B cell (primary cell): ENCODE data around the gene BAHCC1. TPM values are rescaled to one million over a fixed set of nuclear protein-coding genes. Genes with fewer than 3 reads are reported as not detected.

Experiments used
- ATAC-seq: fragments of 200-7000 bp; cut with Tn5 transposase; one replicate; pipeline ENCODE4 v1.10.0; 2021; ENCODE audit warnings: low read depth, mild to moderate bottlenecking, moderate number of reproducible peaks, moderate library complexity
- CTCF ChIA-PET: fragments of 350-600 bp; sonication (Branson Sonifier 250); formaldehyde crosslinking; loops from one replicate; lab custom pipeline; 2021; ENCODE audit warnings: antibody characterized with exemption, inconsistent platforms; lab: Charles Lee
- POLR2A ChIA-PET: fragments of 350-600 bp; sonication (Branson Sonifier 250); formaldehyde crosslinking; loops from one replicate; lab custom pipeline; 2021; ENCODE audit warnings: antibody characterized with exemption; lab: Charles Lee
- DNase-seq: peaks from one replicate; pipeline ENCODE4 v3.0.0; 2013
- H2AFZ ChIP-seq: 2 replicates; pipeline ENCODE4 v1.6.1; 2012; ENCODE audit warnings: mild to moderate bottlenecking, low read depth, low read length; ENCODE audit not compliant: insufficient read depth, poor library complexity, severe bottlenecking
- H3K27ac ChIP-seq, 2 donors: 1 replicate in 1 of 2; 2 replicates in 1 of 2; pipeline ENCODE4 v1.5.1; 2012 to 2013; ENCODE audit warnings: low read length in 2 of 2, mild to moderate bottlenecking in 2 of 2, moderate library complexity in 1 of 2
- H3K27me3 ChIP-seq, 4 experiments: fragments of 200-600 bp in 1 of 4; sonication (generic) in 1 of 4; replicated peaks in 1 of 4; 1 replicate in 2 of 4; 2 replicates in 2 of 4; pipeline versions ENCODE4 v1.6.1 to v1.7.0; 2013 to 2016; ENCODE audit warnings: low read length in 3 of 4, mild to moderate bottlenecking in 2 of 4, mixed read lengths in 1 of 4, moderate library complexity in 1 of 4; ENCODE audit not compliant: insufficient read depth in 4 of 4, control insufficient read depth in 3 of 4; ENCODE audit errors: control extremely low read depth in 1 of 4
- H3K36me3 ChIP-seq, 2 experiments: replicated peaks in 1 of 2; 1 replicate in 1 of 2; 2 replicates in 1 of 2; pipeline versions ENCODE4 v1.6.1 to v1.7.1; 2013; ENCODE audit warnings: low read length in 1 of 2; ENCODE audit not compliant: insufficient read depth in 2 of 2, control insufficient read depth in 1 of 2; ENCODE audit errors: control extremely low read depth in 1 of 2, extremely low read depth in 1 of 2
- H3K4me1 ChIP-seq, 2 donors: fragments of 200-600 bp in 1 of 2; sonication (generic) in 1 of 2; 1 replicate in 1 of 2; 2 replicates in 1 of 2; pipeline versions ENCODE4 v1.5.1 to v1.6.1; 2013 to 2017; ENCODE audit warnings: low read length in 2 of 2; ENCODE audit not compliant: control insufficient read depth in 2 of 2, insufficient read depth in 2 of 2
- H3K4me2 ChIP-seq: replicated peaks from 2 replicates; pipeline ENCODE3; 2012; ENCODE audit warnings: mild to moderate bottlenecking, low read depth, low read length; ENCODE audit not compliant: poor library complexity, severe bottlenecking
- H3K4me3 ChIP-seq, 5 experiments: fragments of 200-600 bp in 1 of 5; sonication (generic) in 1 of 5; 1 replicate in 3 of 5; 2 replicates in 2 of 5; pipeline versions ENCODE4 v1.5.1 to v1.7.0; 2011 to 2016; ENCODE audit warnings: low read length in 4 of 5, mild to moderate bottlenecking in 4 of 5, low read depth in 2 of 5, control low read depth in 1 of 5, moderate library complexity in 1 of 5; ENCODE audit not compliant: insufficient read depth in 1 of 5; ENCODE audit errors: control extremely low read depth in 1 of 5, extremely low read depth in 1 of 5
- H3K79me2 ChIP-seq: fragments of 200-600 bp; sonication (generic); one replicate; pipeline ENCODE4 v1.6.0; 2016; ENCODE audit warnings: low read length; ENCODE audit not compliant: control insufficient read depth, insufficient read depth
- H3K9ac ChIP-seq: fragments of 200-600 bp; sonication (generic); 2 replicates; pipeline ENCODE4 v1.6.1; 2017; ENCODE audit warnings: mild to moderate bottlenecking, low read length, moderate library complexity
- H3K9me3 ChIP-seq, 3 donors: one replicate each; pipeline versions ENCODE4 v1.6.1 to v1.7.1; 2013; ENCODE audit warnings: low read length in 2 of 3; ENCODE audit not compliant: control insufficient read depth in 2 of 3, insufficient read depth in 1 of 3; ENCODE audit errors: control extremely low read depth in 1 of 3
- H4K20me1 ChIP-seq: 2 replicates; pipeline ENCODE4 v1.6.0; 2012; ENCODE audit warnings: mild to moderate bottlenecking, low read length; ENCODE audit not compliant: insufficient read depth, control insufficient read depth, poor library complexity, severe bottlenecking
- H3K27ac Mint-ChIP-seq: one replicate; pipeline ENCODE4 v1.8.0; 2021; ENCODE audit warnings: mixed read lengths
- H3K27me3 Mint-ChIP-seq: one replicate; pipeline ENCODE4 v1.8.0; 2021; ENCODE audit warnings: mixed read lengths
- H3K4me1 Mint-ChIP-seq: one replicate; pipeline ENCODE4 v1.8.0; 2021; ENCODE audit warnings: mixed read lengths
- H3K4me3 Mint-ChIP-seq: one replicate; pipeline ENCODE4 v1.8.0; 2021; ENCODE audit warnings: mixed read lengths
- H3K9me3 Mint-ChIP-seq: one replicate; pipeline ENCODE4 v1.8.0; 2022; ENCODE audit warnings: mixed read lengths; ENCODE audit not compliant: insufficient read depth
- CTCF ChIP-seq: fragments of 200-600 bp; IDR thresholded peaks from one replicate; pipeline ENCODE4 v1.8.0; 2022; ENCODE audit warnings: antibody characterized with exemption, mild to moderate bottlenecking
- EZH2 ChIP-seq: IDR thresholded peaks from 2 replicates; pipeline ENCODE4 v1.6.1; 2012; ENCODE audit warnings: borderline replicate concordance, low read depth, mild to moderate bottlenecking, moderate library complexity, low read length; ENCODE audit not compliant: insufficient read depth, poor library complexity, severe bottlenecking
- WGBS: methylation state at CpG from one replicate; pipeline ENCODE4 v1.1.5; 2013; ENCODE audit warnings: missing lambda C conversion rate; ENCODE audit not compliant: insufficient coverage; 5-methylcytosine and 5-hydroxymethylcytosine counted together
- intact Hi-C: fragments of 100-400 bp; cut with micrococcal nuclease; formaldehyde crosslinking; loops from one replicate; pipeline ENCODE4 v1.10.0; 2022
- polyA plus RNA-seq: library from polyadenylated mRNA; depleted of rRNA; stranded (reverse); fragments of >200 nt; gene quantifications from 2 replicates; pipeline ENCODE4 v1.2.3, GENCODE V29; 2012
- total RNA-seq, 2 donors: library from RNA; stranded (reverse); fragments of 120-200 nt in 1 of 2; gene quantifications; 1 replicate in 1 of 2; 2 replicates in 1 of 2; pipeline versions ENCODE4 v1.2.3 to v1.2.4, GENCODE V29; 2013 to 2022

The BAHCC1 gene
- total and polyA plus RNA-seq, 2 donors (not counting 1 experiment from before 2014, with no cell fraction given), result 0.12 to 0.48 TPM

GRCh38 chr17:81433656-81434055 is 38.4 kb downstream of the BAHCC1 start:
- WGBS, result 84% methylated on average over 24 of the region's 24 CpGs
- Histone ChIP-seq H3K36me3 (no peaks in the 10 kb centered on the region), H3K4me3 (no peak overlapping the region), H3K4me1 (peaks cover 17 to 19% of the 10 kb centered on the region in 2 donors), H2AFZ (no peak overlapping the region), H3K27ac (no peak overlapping the region), H3K9me3 (peaks cover 0 to 3% (median 0%) of the 10 kb centered on the region in 3 donors), H3K27me3 (peaks cover 0 to 43% (median 6%) of the 10 kb centered on the region in 4 experiments), H3K9ac (no peak overlapping the region), H4K20me1 (no peaks in the 10 kb centered on the region), H3K79me2 (no peaks in the 10 kb centered on the region), H3K4me2 (no peak overlapping the region)
- H3K4me3 Mint-ChIP-seq, result no peak overlapping the region
- H3K27me3 Mint-ChIP-seq, result peaks cover 5% of the 10 kb centered on the region
- intact Hi-C loops, result no loop called here
- ATAC-seq (no peak), DNase-seq (no peak)
- H3K27ac Mint-ChIP-seq, result no peak overlapping the region
- ChIA-PET CTCF (no interaction called here), POLR2A (no interaction called here)
- TF ChIP-seq CTCF, result no peak
- no peak for TF ChIP-seq EZH2
- peaks cover 11% of the 10 kb centered on the region for H3K4me1 Mint-ChIP-seq
- H3K9me3 Mint-ChIP-seq, result no peaks in the 10 kb centered on the region

GRCh38 chr17:81434072-81434471 is 38.8 kb downstream of the BAHCC1 start:
- H3K9me3 ChIP-seq, result no peaks in the 10 kb centered on the region
- DNase-seq (no peak), ATAC-seq (no peak)
- no peaks in the 10 kb centered on the region for H4K20me1 ChIP-seq
- Mint-ChIP-seq H3K4me3 (no peak overlapping the region), H3K27me3 (peaks cover 6% of the 10 kb centered on the region), H3K9me3 (no peaks in the 10 kb centered on the region), H3K4me1 (peaks cover 8% of the 10 kb centered on the region), H3K27ac (no peak overlapping the region)
- H3K36me3 ChIP-seq, result no peaks in the 10 kb centered on the region
- no peak overlapping the region for H3K4me2 ChIP-seq
- POLR2A ChIA-PET, result no interaction called here
- peaks cover 13 to 17% of the 10 kb centered on the region in 2 donors for H3K4me1 ChIP-seq
- H3K27me3 ChIP-seq, result peaks cover 0 to 39% (median 4%) of the 10 kb centered on the region in 4 experiments
- CTCF ChIA-PET, result no interaction called here
- H3K27ac ChIP-seq, result no peak overlapping the region
- WGBS, result 82% methylated on average over 15 of the region's 15 CpGs
- TF ChIP-seq CTCF (no peak), EZH2 (no peak)
- intact Hi-C loops, result no loop called here
- no peak overlapping the region for H3K9ac ChIP-seq
- H2AFZ ChIP-seq, result no peak overlapping the region
- no peak overlapping the region for H3K4me3 ChIP-seq
- no peaks in the 10 kb centered on the region for H3K79me2 ChIP-seq
